ENCODE results near the gene NFIB. TPM values are rescaled to one million over a fixed set of nuclear protein-coding genes. Genes with fewer than 3 reads are reported as not detected.

Gene NFIB
- total RNA-seq, 1 experiment from 2014 or later: 12.5 TPM

DNA sequence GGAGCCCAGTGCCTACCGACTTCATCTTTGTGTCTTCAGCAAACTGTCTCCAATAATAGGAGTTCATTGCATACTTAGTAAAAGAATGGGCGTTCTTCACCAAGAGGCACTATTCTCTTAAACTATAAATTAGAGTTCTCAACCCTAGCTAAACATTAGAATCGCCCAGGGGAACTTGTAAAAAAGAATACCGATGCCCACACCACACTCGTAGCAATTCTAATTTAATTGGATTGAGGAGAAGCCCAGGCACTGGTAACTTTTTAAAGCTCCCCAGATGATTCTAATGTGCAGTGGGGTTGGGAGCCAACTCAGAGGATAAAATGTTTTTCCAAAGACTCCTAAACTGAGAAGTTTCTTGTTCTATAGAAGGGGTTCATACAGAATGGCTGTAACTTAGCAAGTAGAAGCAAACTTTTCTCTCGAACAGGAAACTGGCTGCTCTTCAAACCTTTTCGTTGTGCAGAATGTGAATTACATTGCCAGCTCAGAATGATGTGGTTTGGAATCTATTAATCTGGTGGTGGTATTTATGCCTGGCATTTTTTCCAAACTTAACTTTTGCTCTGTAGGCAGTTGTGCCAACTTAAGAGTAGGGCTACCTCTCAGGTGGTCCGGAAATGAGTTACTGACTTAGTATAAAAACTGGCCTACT, 26.4 kb upstream of the NFIB start:
- Mint-ChIP-seq H3K4me3 (no peak overlapping the region), H3K36me3 (no peaks in the 10 kb centered on the region), H3K27me3 (ENCODE audit: low read depth) (no peaks in the 10 kb centered on the region; the same call in none of the 2 replicates), H3K27ac (no peak overlapping the region), H3K4me1 (peaks cover 29% of the 10 kb centered on the region), H3K9me3 (no peaks in the 10 kb centered on the region)
- TF ChIP-seq TCF7 (CRISPR knock-in tag; IDR thresholded peaks at IDR 0.05; ENCODE audit: low read depth) (no peak), FOXP1 (CRISPR knock-in tag; IDR thresholded peaks at IDR 0.05; ENCODE audit: borderline replicate concordance) (no peak), MYBL2 (CRISPR knock-in tag; IDR thresholded peaks at IDR 0.05) (no peak), NFYB (CRISPR knock-in tag; conservative IDR thresholded peaks at IDR 0.05; ENCODE audit: low read depth) (no peak), NR2C2 (CRISPR knock-in tag; IDR thresholded peaks at IDR 0.05) (no peak)
- TF ChIP-seq, protein P1, sequence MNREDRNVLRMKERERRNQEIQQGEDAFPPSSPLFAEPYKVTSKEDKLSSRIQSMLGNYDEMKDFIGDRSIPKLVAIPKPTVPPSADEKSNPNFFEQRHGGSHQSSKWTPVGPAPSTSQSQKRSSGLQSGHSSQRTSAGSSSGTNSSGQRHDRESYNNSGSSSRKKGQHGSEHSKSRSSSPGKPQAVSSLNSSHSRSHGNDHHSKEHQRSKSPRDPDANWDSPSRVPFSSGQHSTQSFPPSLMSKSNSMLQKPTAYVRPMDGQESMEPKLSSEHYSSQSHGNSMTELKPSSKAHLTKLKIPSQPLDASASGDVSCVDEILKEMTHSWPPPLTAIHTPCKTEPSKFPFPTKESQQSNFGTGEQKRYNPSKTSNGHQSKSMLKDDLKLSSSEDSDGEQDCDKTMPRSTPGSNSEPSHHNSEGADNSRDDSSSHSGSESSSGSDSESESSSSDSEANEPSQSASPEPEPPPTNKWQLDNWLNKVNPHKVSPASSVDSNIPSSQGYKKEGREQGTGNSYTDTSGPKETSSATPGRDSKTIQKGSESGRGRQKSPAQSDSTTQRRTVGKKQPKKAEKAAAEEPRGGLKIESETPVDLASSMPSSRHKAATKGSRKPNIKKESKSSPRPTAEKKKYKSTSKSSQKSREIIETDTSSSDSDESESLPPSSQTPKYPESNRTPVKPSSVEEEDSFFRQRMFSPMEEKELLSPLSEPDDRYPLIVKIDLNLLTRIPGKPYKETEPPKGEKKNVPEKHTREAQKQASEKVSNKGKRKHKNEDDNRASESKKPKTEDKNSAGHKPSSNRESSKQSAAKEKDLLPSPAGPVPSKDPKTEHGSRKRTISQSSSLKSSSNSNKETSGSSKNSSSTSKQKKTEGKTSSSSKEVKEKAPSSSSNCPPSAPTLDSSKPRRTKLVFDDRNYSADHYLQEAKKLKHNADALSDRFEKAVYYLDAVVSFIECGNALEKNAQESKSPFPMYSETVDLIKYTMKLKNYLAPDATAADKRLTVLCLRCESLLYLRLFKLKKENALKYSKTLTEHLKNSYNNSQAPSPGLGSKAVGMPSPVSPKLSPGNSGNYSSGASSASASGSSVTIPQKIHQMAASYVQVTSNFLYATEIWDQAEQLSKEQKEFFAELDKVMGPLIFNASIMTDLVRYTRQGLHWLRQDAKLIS (CRISPR knock-in tag; IDR thresholded peaks at IDR 0.05; ENCODE audit: borderline replicate concordance): no peak
- TF ChIP-seq, protein P2, sequence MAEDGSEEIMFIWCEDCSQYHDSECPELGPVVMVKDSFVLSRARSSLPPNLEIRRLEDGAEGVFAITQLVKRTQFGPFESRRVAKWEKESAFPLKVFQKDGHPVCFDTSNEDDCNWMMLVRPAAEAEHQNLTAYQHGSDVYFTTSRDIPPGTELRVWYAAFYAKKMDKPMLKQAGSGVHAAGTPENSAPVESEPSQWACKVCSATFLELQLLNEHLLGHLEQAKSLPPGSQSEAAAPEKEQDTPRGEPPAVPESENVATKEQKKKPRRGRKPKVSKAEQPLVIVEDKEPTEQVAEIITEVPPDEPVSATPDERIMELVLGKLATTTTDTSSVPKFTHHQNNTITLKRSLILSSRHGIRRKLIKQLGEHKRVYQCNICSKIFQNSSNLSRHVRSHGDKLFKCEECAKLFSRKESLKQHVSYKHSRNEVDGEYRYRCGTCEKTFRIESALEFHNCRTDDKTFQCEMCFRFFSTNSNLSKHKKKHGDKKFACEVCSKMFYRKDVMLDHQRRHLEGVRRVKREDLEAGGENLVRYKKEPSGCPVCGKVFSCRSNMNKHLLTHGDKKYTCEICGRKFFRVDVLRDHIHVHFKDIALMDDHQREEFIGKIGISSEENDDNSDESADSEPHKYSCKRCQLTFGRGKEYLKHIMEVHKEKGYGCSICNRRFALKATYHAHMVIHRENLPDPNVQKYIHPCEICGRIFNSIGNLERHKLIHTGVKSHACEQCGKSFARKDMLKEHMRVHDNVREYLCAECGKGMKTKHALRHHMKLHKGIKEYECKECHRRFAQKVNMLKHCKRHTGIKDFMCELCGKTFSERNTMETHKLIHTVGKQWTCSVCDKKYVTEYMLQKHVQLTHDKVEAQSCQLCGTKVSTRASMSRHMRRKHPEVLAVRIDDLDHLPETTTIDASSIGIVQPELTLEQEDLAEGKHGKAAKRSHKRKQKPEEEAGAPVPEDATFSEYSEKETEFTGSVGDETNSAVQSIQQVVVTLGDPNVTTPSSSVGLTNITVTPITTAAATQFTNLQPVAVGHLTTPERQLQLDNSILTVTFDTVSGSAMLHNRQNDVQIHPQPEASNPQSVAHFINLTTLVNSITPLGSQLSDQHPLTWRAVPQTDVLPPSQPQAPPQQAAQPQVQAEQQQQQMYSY (CRISPR knock-in tag; IDR thresholded peaks at IDR 0.05): no peak
- TF ChIP-seq, protein P3, sequence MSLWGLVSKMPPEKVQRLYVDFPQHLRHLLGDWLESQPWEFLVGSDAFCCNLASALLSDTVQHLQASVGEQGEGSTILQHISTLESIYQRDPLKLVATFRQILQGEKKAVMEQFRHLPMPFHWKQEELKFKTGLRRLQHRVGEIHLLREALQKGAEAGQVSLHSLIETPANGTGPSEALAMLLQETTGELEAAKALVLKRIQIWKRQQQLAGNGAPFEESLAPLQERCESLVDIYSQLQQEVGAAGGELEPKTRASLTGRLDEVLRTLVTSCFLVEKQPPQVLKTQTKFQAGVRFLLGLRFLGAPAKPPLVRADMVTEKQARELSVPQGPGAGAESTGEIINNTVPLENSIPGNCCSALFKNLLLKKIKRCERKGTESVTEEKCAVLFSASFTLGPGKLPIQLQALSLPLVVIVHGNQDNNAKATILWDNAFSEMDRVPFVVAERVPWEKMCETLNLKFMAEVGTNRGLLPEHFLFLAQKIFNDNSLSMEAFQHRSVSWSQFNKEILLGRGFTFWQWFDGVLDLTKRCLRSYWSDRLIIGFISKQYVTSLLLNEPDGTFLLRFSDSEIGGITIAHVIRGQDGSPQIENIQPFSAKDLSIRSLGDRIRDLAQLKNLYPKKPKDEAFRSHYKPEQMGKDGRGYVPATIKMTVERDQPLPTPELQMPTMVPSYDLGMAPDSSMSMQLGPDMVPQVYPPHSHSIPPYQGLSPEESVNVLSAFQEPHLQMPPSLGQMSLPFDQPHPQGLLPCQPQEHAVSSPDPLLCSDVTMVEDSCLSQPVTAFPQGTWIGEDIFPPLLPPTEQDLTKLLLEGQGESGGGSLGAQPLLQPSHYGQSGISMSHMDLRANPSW (CRISPR knock-in tag; conservative IDR thresholded peaks at IDR 0.05; ENCODE audit: low read depth): no peak
- TF ChIP-seq, protein P4, sequence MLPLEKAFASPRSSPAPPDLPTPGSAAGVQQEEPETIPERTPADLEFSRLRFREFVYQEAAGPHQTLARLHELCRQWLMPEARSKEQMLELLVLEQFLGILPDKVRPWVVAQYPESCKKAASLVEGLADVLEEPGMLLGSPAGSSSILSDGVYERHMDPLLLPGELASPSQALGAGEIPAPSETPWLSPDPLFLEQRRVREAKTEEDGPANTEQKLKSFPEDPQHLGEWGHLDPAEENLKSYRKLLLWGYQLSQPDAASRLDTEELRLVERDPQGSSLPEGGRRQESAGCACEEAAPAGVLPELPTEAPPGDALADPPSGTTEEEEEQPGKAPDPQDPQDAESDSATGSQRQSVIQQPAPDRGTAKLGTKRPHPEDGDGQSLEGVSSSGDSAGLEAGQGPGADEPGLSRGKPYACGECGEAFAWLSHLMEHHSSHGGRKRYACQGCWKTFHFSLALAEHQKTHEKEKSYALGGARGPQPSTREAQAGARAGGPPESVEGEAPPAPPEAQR (CRISPR knock-in tag; IDR thresholded peaks at IDR 0.05): no peak
- DNase-seq (ENCODE audit: low spot score) (no peak), ATAC-seq (no peak)
- ChIA-PET POLR2A (no interaction called here), CTCF (no interaction called here)

GRCh38 chr9:14339746-14340145, 25.8 kb upstream of the NFIB start:
- ChIA-PET POLR2A (no interaction called here), CTCF (no interaction called here)
- H3K4me1 Mint-ChIP-seq: peaks cover 27% of the 10 kb centered on the region
- ATAC-seq (no peak), DNase-seq (ENCODE audit: low spot score) (no peak)
- no peaks in the 10 kb centered on the region for H3K9me3 Mint-ChIP-seq
- no peak overlapping the region for H3K27ac Mint-ChIP-seq
- no peaks in the 10 kb centered on the region; the same call in 1 of the 2 replicates for H3K27me3 Mint-ChIP-seq (ENCODE audit: low read depth)
- no peak overlapping the region for H3K4me3 Mint-ChIP-seq
- no peaks in the 10 kb centered on the region for H3K36me3 Mint-ChIP-seq
- TF ChIP-seq TP53 (CRISPR knock-in tag; IDR thresholded peaks at IDR 0.05): no peak
- no peak for TF ChIP-seq ELF4 (CRISPR knock-in tag; IDR thresholded peaks at IDR 0.05; ENCODE audit: low read depth)
- TF ChIP-seq MYBL2 (CRISPR knock-in tag; IDR thresholded peaks at IDR 0.05): no peak
- no peak for TF ChIP-seq SMAD4 (CRISPR knock-in tag; IDR thresholded peaks at IDR 0.05)
- TF ChIP-seq USF1 (CRISPR knock-in tag; IDR thresholded peaks at IDR 0.05): no peak
- TF ChIP-seq HMGXB4 (CRISPR knock-in tag; IDR thresholded peaks at IDR 0.05): no peak
- TF ChIP-seq CDX4 (CRISPR knock-in tag; IDR thresholded peaks at IDR 0.05; ENCODE audit: borderline replicate concordance): no peak
- TF ChIP-seq, protein P5, sequence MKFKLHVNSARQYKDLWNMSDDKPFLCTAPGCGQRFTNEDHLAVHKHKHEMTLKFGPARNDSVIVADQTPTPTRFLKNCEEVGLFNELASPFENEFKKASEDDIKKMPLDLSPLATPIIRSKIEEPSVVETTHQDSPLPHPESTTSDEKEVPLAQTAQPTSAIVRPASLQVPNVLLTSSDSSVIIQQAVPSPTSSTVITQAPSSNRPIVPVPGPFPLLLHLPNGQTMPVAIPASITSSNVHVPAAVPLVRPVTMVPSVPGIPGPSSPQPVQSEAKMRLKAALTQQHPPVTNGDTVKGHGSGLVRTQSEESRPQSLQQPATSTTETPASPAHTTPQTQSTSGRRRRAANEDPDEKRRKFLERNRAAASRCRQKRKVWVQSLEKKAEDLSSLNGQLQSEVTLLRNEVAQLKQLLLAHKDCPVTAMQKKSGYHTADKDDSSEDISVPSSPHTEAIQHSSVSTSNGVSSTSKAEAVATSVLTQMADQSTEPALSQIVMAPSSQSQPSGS (CRISPR knock-in tag; IDR thresholded peaks at IDR 0.05; ENCODE audit: borderline replicate concordance, low read depth): no peak
- no peak for TF ChIP-seq ZBTB21 (CRISPR knock-in tag; IDR thresholded peaks at IDR 0.05; ENCODE audit: borderline replicate concordance)
